ENCODE data around the gene DENND2C. TPM values are rescaled to one million over a fixed set of nuclear protein-coding genes. Genes with fewer than 3 reads are reported as not detected.

DENND2C gene
- total RNA-seq, 1 experiment from 2014 or later, result 0.70 TPM

DNA sequence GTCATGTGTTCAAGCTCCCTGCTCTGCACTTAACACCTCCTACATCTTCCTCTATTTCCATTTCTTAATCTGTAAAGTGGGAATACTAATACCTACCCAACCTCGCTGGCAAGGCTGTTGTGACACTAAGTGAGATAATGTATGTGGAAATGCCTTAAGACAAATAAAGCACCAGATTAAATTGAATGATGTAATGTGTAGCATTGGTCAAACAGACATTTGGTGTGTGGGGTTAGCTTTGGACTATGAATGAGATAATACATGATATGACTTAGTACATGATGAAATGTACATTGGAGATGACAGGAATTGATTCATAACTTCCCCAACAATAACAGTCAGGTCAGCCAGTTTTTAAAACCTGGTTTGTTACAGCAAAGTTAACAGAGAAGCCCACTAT lies 20.3 kb upstream of the DENND2C start:
- no peak overlapping the region for H3K27ac ChIP-seq
- intact Hi-C loops (cut with micrococcal nuclease; ENCODE audit: unreplicated experiment), result no loop called here
- no peaks in the 10 kb centered on the region for H3F3A ChIP-seq (ENCODE audit: insufficient read depth, low read depth)
- BruUV-seq (replicated peaks), result no TSS peak
- H4K20me1 ChIP-seq (ENCODE audit: insufficient read depth), result no peaks in the 10 kb centered on the region
- H3K4me3 ChIP-seq, result no peak overlapping the region
- no peaks in the 10 kb centered on the region for H3K9me2 ChIP-seq (ENCODE audit: insufficient read depth)
- no peaks in the 10 kb centered on the region for H3K9me3 ChIP-seq (ENCODE audit: insufficient read depth, low read depth)
- H2AFZ ChIP-seq, result no peak overlapping the region
- CTCF ChIA-PET, result no interaction called here
- H3K36me3 ChIP-seq (ENCODE audit: low read depth), result no peaks in the 10 kb centered on the region
- no peaks in the 10 kb centered on the region for H3K79me2 ChIP-seq (ENCODE audit: low read depth)
- POLR2A ChIA-PET (ENCODE audit: unreplicated experiment), result no interaction called here
- no peak overlapping the region for H3K4me2 ChIP-seq
- 0 out of 2 replicates have a peak, but pooled peaks cover 4% of the 10 kb centered on the region for H3K27me3 ChIP-seq (ENCODE audit: insufficient read depth, low read depth)
- H3K4me1 ChIP-seq (replicated peaks; ENCODE audit: insufficient read depth), result no peaks in the 10 kb centered on the region
- TF ChIP-seq EZH2 (IDR thresholded peaks at IDR 0.05; ENCODE audit: low read depth) (no peak), CTCF (conservative IDR thresholded peaks at IDR 0.05) (no peak)
- DNase-seq, result no peak

GRCh38 chr1:114688526-114688925 lies 18.7 kb upstream of the DENND2C start:
- Histone ChIP-seq H3K36me3 (ENCODE audit: low read depth) (no peaks in the 10 kb centered on the region), H3K27ac (no peak overlapping the region), H3F3A (ENCODE audit: insufficient read depth, low read depth) (no peaks in the 10 kb centered on the region), H3K4me3 (no peak overlapping the region), H3K27me3 (ENCODE audit: insufficient read depth, low read depth) (0 out of 2 replicates have a peak, but pooled peaks cover 4% of the 10 kb centered on the region), H4K20me1 (ENCODE audit: insufficient read depth) (no peaks in the 10 kb centered on the region), H2AFZ (no peak overlapping the region), H3K4me1 (replicated peaks; ENCODE audit: insufficient read depth) (no peaks in the 10 kb centered on the region), H3K9me3 (ENCODE audit: insufficient read depth, low read depth) (no peaks in the 10 kb centered on the region), H3K79me2 (ENCODE audit: low read depth) (no peaks in the 10 kb centered on the region), H3K4me2 (no peak overlapping the region), H3K9me2 (ENCODE audit: insufficient read depth) (no peaks in the 10 kb centered on the region)
- DNase-seq, result no peak
- POLR2A ChIA-PET (ENCODE audit: unreplicated experiment), result no interaction called here
- TF ChIP-seq CTCF (conservative IDR thresholded peaks at IDR 0.05), result no peak
- no peak for TF ChIP-seq EZH2 (IDR thresholded peaks at IDR 0.05; ENCODE audit: low read depth)
- BruUV-seq (replicated peaks), result no TSS peak
- CTCF ChIA-PET, result no interaction called here
- intact Hi-C loops (cut with micrococcal nuclease; ENCODE audit: unreplicated experiment), result no loop called here

DNA sequence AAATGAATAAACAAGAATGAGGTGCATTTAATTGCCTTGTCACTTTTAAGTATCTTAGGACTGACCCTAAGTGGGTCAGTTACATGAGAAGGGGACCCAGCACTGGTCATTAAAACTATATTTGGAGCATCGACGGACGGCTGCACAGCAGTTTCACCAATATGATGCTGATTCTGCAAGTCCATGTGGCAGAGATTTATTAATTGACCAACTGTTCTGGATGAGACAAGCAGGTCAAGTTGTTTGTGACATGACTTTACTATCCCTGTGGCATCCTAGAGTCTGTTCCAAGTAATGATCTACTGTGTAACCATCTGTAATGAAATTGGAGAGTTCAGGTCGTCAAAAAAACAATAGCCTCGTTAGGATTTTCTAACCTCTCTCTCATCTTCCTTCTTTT lies 16.0 kb upstream of the DENND2C start:
- no TSS peak for BruUV-seq (replicated peaks)
- no peaks in the 10 kb centered on the region for H3K79me2 ChIP-seq (ENCODE audit: low read depth)
- no peak for TF ChIP-seq EZH2 (IDR thresholded peaks at IDR 0.05; ENCODE audit: low read depth)

DNA sequence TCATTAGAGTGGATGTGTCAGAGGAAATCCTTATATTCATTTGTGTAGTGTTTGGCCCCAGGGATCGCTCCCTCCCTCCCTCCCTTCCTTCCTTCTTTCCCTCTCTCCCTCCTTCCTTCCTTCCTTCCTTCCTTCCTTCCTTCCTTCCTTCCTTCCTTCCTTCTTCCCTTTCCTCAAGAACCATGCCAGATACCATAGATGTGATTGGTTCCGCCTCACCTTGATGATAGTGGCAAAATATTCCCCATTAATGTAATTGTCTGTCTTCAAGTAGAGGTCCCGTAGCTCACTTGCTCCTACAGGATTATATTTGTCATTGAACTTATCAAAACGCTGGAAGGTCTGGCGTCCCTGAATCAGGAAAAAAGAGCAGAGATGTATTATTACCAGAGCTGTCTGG lies 7.8 kb upstream of the DENND2C start:
- ChIA-PET POLR2A (ENCODE audit: unreplicated experiment) (no interaction called here), CTCF (no interaction called here)
- H3K9me2 ChIP-seq (ENCODE audit: insufficient read depth), result no peaks in the 10 kb centered on the region
- H3K4me3 ChIP-seq, result no peak overlapping the region
- DNase-seq, result no peak
- no peaks in the 10 kb centered on the region for H3K4me1 ChIP-seq (replicated peaks; ENCODE audit: insufficient read depth)
- no peaks in the 10 kb centered on the region for H3K79me2 ChIP-seq (ENCODE audit: low read depth)
- TF ChIP-seq CTCF (conservative IDR thresholded peaks at IDR 0.05) (no peak), EZH2 (IDR thresholded peaks at IDR 0.05; ENCODE audit: low read depth) (no peak)
- intact Hi-C loops (cut with micrococcal nuclease; ENCODE audit: unreplicated experiment), result no loop called here
- no peak overlapping the region for H3K27ac ChIP-seq
- H4K20me1 ChIP-seq (ENCODE audit: insufficient read depth), result no peaks in the 10 kb centered on the region
- no TSS peak for BruUV-seq (replicated peaks)
- 0 out of 2 replicates have a peak, but pooled peaks cover 12% of the 10 kb centered on the region for H3K27me3 ChIP-seq (ENCODE audit: insufficient read depth, low read depth)
- H3K9me3 ChIP-seq (ENCODE audit: insufficient read depth, low read depth), result no peaks in the 10 kb centered on the region
- H3K36me3 ChIP-seq (ENCODE audit: low read depth), result no peaks in the 10 kb centered on the region
- H3F3A ChIP-seq (ENCODE audit: insufficient read depth, low read depth), result no peaks in the 10 kb centered on the region
- no peak overlapping the region for H2AFZ ChIP-seq
- H3K4me2 ChIP-seq, result no peak overlapping the region

More for the DNA sequence above, 16.0 kb upstream of the DENND2C start:
- intact Hi-C loops (cut with micrococcal nuclease; ENCODE audit: unreplicated experiment), result no loop called here
- Histone ChIP-seq H3K4me2 (no peak overlapping the region), H2AFZ (no peak overlapping the region), H3K27me3 (ENCODE audit: insufficient read depth, low read depth) (0 out of 2 replicates have a peak, but pooled peaks cover 4% of the 10 kb centered on the region), H3K9me2 (ENCODE audit: insufficient read depth) (no peaks in the 10 kb centered on the region), H3K4me1 (replicated peaks; ENCODE audit: insufficient read depth) (no peaks in the 10 kb centered on the region), H3K27ac (no peak overlapping the region), H3K36me3 (ENCODE audit: low read depth) (no peaks in the 10 kb centered on the region), H3K4me3 (no peak overlapping the region), H3F3A (ENCODE audit: insufficient read depth, low read depth) (no peaks in the 10 kb centered on the region), H3K9me3 (ENCODE audit: insufficient read depth, low read depth) (no peaks in the 10 kb centered on the region), H4K20me1 (ENCODE audit: insufficient read depth) (no peaks in the 10 kb centered on the region)
- DNase-seq, result no peak
- POLR2A ChIA-PET (ENCODE audit: unreplicated experiment), result no interaction called here
- CTCF ChIA-PET, result no interaction called here

Measured in PC-9 (cell line).